Measurements from ENCODE around the gene CD4.

The CD4 gene

DNA sequence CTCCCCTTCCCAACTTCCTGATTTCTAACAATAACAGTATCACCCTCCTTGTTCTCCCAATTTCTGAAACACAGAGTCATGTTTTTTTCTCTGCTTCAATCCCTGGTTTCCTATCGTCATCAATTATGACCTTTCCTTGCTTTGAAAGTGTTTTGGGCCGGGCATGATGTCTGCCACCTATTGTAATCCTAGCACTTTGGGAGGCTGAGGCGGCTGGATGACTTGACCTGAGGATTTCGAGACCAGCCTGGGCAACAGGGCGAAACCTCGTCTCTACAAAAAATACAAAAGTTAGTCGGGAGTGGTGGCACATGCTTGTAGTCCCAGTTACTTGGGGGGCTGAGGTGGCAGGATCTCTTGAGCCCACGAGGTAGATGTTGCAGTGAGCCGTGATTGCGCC lies 19.7 kb downstream of the CD4 start:
- TF ChIP-seq, protein P1, sequence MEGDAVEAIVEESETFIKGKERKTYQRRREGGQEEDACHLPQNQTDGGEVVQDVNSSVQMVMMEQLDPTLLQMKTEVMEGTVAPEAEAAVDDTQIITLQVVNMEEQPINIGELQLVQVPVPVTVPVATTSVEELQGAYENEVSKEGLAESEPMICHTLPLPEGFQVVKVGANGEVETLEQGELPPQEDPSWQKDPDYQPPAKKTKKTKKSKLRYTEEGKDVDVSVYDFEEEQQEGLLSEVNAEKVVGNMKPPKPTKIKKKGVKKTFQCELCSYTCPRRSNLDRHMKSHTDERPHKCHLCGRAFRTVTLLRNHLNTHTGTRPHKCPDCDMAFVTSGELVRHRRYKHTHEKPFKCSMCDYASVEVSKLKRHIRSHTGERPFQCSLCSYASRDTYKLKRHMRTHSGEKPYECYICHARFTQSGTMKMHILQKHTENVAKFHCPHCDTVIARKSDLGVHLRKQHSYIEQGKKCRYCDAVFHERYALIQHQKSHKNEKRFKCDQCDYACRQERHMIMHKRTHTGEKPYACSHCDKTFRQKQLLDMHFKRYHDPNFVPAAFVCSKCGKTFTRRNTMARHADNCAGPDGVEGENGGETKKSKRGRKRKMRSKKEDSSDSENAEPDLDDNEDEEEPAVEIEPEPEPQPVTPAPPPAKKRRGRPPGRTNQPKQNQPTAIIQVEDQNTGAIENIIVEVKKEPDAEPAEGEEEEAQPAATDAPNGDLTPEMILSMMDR (conservative IDR thresholded peaks at IDR 0.05): no peak
- no peak overlapping the region for H3K27ac ChIP-seq

DNA sequence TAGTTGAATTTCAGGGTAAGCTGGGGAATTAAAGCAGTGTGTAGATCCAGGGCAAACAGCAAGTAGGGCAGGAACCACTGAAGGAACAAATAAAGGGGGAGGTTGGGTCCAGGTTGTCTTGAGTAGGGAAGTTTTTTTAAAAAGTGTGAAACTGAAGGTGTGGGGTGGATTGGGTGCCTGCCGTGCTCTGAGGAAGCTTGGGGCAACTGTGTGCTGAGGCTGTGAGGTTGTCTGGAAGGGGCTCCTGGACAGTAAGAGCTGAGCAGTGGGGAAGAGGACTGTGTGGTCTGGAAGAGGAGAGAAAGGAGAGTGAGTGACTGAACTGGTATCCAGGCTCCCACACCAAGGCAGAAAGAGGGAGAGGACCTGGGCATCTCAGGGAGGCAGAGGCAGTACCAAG lies 21.4 kb downstream of the CD4 start:
- no peak overlapping the region for H3K27ac ChIP-seq
- TF ChIP-seq, protein P1 (conservative IDR thresholded peaks at IDR 0.05): no peak

DNA sequence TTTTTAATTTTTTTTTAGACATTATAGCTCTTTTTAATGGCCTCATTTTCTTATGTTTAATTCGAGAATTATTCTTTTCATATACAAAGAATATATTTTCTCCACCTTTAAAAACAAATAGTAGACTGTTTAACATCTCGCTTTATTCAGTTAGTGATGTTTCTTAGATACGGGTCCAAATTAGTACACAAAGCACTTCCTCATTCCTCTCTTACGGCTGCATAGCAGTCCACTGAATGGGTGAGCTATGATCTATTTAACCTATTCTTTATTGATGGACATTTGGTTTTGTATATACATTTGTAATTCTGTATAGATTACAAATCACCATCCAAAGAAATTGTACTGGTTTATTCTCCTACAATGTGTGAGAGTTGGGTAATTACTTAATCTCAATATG lies 24.0 kb downstream of the CD4 start:
- TF ChIP-seq, protein P1 (conservative IDR thresholded peaks at IDR 0.05): no peak
- no peak overlapping the region for H3K27ac ChIP-seq

DNA sequence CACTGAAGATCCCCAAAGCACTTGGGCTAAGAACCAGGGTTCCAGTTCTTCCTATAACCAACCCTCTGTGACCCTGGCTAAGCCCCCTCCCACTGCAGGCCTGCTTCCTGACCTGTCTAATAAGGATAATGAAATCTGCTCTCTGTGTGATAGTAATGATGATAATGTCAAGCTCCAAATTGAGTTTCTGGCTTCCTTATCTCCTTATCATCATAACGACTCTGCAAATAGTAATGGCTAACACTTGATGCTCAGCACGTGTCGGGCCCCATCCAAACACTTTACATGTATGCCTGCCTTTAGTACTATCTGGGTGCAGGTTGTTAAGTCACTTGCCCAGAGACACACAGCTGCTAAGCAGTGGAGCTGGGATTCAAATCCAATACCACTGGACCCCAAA lies 27.3 kb downstream of the CD4 start:
- TF ChIP-seq, protein P1 (conservative IDR thresholded peaks at IDR 0.05): no peak
- H3K27ac ChIP-seq: no peak overlapping the region

DNA sequence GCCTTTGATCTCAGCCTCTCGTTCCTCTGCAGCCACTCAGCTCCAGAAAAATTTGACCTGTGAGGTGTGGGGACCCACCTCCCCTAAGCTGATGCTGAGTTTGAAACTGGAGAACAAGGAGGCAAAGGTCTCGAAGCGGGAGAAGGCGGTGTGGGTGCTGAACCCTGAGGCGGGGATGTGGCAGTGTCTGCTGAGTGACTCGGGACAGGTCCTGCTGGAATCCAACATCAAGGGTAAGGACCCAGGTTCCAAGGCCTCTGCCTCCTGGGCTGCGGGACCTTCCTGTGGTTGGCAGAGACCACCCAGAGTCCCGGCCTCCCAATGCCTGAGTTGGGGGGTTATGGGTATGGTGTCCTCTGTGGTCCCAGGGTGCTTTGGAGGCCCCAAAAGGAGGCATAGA lies 27.8 kb downstream of the CD4 start:
- TF ChIP-seq, protein P1 (conservative IDR thresholded peaks at IDR 0.05): no peak
- H3K27ac ChIP-seq: no peak overlapping the region

DNA sequence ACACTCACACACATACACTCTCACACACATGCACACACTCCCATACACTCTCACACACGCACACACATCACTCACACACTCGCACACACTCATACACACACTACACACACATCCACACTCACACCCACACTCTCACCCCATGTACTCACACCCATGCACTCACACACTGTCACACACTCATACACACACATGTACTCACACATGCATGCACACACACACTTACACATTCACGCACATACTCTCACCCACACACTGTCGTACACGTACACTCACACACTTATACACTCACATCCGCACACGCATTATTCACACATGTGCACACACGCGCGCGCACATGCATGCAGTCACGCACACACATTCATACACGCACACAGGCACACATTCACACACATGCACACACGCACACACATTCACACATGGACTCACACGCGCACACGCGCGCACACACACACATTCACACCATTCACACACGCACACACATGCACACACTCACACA lies 28.4 kb downstream of the CD4 start:
- H3K27ac ChIP-seq: no peak overlapping the region
- TF ChIP-seq, protein P1 (conservative IDR thresholded peaks at IDR 0.05): no peak

DNA sequence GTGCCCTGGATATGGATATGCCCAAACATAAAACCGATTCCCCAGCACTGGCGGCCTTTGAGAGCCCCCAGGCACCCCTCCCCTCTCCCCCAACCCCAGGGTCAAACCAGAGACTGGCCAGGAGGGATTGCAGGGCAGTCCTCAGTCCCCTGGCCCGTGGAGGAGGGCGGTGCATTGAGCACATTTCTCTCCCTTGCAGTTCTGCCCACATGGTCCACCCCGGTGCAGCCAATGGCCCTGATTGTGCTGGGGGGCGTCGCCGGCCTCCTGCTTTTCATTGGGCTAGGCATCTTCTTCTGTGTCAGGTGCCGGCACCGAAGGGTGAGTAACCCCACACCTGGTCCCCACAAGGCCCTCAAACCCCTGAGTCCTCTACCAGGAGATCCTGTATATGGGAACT lies 28.9 kb downstream of the CD4 start:
- no peak overlapping the region for H3K27ac ChIP-seq
- TF ChIP-seq, protein P1 (conservative IDR thresholded peaks at IDR 0.05): no peak

Data from VCaP (cell line).